Measurements from ENCODE around the gene POU5F1.
"Not testable (repeated sequence)": the region's sequence is repeated elsewhere in the genome, so short reads cannot be mapped to it uniquely, and the experiment has no call there.

POU5F1 gene

DNA sequence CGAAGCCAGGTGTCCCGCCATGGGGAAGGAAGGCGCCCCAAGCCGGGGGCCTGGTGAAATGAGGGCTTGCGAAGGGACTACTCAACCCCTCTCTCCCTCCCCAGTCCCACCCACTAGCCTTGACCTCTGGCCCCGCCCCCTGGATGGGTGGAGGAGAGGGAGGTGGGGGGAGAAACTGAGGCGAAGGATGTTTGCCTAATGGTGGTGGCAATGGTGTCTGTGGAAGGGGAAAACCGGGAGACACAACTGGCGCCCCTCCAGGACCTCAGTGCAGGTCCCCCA, at the start of gene POU5F1:
Gene POU5F1 (minus strand): TSS at position 83 of the 282 bp plus-strand sequence. CDS start 62 bp downstream, at position 21.
- no peak for DNase-seq

- DNase-seq = no peak
Observed at GRCh38 chr6:31216208-31216898, 45.9 kb upstream of the POU5F1 start.

DNA sequence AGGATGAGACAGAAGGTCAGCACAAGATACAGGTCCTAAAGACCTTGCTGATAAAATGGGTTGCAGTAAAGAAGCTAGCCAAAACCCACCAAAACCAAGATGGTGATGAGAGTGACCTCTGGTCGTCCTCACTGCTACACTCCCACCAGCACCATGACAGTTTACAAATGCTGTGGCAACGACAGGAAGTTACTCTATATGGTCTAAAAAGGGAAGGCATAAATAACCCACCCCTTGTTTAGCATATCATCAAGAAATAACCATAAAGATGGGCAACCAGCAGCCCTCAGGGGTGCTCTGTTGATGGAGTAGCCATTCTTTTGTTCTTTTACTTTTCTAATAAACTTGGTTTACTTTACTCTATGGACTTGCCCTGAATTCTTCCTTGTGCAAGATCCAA, 44.7 kb upstream of the POU5F1 start:
- not testable (repeated sequence) for DNase-seq

DNA sequence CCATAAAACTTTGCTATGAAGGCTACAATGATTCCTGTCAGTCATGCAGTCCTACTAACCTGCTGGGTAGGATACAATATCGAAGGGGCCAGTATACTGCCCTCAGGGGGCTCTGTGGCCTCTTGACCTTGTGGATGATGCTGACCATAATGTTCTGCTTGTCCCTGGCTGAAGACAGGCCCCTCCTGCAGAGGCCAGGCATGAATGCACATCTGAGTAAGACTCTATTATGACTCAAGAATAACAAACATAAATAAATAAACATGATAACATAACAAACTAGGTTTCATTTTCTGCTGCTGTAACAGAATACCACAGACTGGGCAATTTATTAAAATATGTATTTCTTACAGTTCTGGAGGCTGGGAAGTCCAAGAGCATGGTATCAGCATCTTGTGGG, 44.0 kb upstream of the POU5F1 start:
- DNase-seq = no peak

GRCh38 chr6:31210741-31211532, 40.5 kb upstream of the POU5F1 start:
- no peak for DNase-seq

GRCh38 chr6:31210123-31210522, 39.6 kb upstream of the POU5F1 start:
- no peak for DNase-seq

DNA sequence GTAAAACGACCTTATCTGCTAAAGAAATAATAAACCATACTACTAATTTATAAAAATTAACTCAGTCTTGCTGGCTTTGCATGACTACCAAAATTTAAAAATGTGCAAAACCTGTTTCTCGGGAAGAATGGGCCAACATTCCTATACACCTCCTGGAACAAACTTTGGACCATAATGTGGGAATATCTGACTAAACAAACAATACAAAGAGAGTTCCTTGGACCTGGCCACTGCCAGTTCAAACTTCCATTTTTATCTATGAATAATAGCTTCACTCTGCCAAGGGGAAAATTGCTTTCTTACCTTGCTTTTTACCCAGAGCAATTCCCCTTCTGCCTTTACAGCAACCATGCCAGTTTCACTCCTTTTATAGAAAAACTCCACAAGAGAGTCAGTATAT, 38.7 kb upstream of the POU5F1 start:
- DNase-seq = no peak

GRCh38 chr6:31208506-31208905, 38.0 kb upstream of the POU5F1 start:
- no peak for DNase-seq

DNA sequence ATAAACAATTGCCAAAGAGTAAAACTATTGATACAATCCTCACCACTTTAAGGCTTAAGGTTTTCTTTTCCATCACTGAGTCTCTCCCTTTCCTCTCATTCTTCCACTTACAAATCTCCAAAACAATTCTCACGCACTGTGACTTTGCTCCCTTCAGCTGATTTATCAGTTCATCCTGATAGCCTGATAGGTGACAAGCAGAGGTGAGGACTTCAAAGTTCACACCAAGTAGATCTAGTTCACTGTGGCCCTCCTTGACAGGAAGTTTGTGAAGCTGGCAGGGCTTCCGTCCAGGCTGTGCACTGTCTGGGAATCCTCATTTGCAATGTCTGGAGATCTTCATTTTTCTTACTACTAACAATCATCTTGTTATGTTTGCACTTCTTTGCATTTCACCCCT, 35.2 kb upstream of the POU5F1 start:
- no peak for DNase-seq

DNA sequence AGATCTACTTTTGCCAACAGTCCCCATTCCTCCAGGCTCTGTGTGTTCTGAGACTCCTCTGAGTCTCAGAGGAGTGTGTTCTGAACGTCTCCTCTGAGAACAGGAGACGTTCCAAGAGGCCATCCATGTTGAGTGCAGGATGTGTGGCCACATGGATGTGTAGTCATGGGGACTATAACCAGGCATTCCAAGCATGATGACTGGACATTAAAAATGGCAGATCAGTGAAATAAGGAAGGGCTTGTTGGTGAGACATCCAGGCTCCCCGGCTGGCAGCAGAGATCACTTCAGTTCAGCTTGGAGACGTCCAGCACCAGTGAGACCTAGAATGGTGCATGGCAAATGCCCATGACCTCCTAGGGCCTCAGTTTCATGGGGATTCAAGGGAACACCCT, 34.3 kb upstream of the POU5F1 start:
- DNase-seq = no peak

GRCh38 chr6:31203345-31203979, 33.0 kb upstream of the POU5F1 start:
- DNase-seq = no peak

- DNase-seq = no peak
Observed at GRCh38 chr6:31202259-31203166, 32.0 kb upstream of the POU5F1 start.

DNA sequence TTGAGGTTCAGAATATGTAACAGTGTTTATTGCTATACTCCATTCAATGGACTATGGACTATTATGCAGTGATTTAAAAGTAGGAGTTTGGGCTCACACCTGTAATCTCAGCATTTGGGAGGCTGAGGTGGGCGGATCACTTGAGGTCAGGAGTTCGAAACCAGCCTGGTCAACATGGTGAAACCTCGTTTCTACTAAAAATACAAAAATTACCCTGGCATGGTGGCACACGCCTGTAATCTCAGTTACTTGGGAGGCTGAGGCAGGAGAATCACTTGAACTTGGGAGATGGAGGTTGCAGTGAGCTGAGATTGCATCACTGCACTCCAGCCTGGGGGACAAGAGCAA, 28.6 kb upstream of the POU5F1 start:
- not testable (repeated sequence) for DNase-seq

GRCh38 chr6:31197559-31198305, 27.2 kb upstream of the POU5F1 start:
- peak; percentile 90 for DNase-seq

DNA sequence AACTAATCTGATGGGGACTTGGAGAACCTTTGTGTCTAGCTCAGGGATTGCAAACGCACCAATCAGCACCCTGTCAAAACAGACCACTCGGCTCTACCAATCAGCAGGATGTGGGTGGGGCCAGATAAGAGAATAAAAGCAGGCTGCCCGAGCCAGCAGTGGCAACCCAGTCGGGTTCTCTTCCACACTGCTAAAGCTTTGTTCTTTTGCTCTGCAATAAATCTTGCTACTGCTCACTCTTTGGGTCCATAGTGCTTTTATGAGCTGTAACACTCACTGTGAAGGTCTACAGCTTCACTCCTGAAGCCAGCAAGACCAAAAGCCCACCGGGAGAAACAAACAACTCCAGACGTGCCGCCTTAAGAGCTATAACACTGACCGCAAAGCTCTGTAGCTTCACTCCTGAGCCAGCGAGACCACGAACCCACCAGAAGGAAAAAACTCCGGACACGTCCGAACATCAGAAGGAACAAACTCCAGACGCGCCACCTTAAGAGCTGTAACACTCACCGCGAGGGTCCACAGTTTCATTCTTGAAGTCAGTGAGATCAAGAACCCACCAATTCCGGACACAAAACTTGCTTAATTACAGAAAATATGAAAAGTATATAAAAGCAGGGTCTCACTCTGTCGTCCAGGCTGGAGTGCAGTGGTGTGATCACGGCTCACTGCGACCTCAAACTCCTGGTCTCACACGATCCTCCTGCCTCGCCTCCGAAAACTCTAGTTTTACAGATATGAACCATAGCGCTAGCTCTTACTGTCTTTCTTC, 26.0 kb upstream of the POU5F1 start:
- not testable (repeated sequence) for DNase-seq

- not testable (repeated sequence) for DNase-seq
Observed at GRCh38 chr6:31195308-31195979, 25.0 kb upstream of the POU5F1 start.

- DNase-seq = no peak
Observed at GRCh38 chr6:31194061-31194834, 23.8 kb upstream of the POU5F1 start.

DNA sequence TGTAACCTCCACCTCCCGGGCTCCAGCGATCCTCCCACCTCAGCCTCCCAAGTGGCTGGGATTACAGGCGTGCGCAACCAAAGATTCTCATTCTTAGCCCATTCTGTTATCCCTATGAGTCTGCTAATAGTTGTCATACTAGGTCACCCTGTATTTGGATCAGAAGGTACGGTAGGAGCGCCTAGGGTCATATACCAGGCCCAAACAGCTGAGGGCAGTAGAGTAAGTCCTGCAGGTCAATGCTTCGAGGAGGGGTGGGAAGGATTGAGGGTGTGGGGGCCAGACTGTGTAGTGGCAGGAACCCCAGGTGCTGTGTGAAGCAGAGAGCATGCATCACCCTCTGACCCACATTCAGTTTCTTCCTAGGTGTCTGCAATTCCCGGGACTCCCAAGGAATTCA, 22.7 kb upstream of the POU5F1 start:
- no peak for DNase-seq

GRCh38 chr6:31192431-31193105, 22.1 kb upstream of the POU5F1 start:
- DNase-seq = peak; percentile 78

GRCh38 chr6:31190488-31190887, 20.0 kb upstream of the POU5F1 start:
- no peak for DNase-seq
